ENCODE data around the gene FKTN. TPM values are rescaled to one million over a fixed set of nuclear protein-coding genes. Genes with fewer than 3 reads are reported as not detected.

The FKTN gene
- total RNA-seq, 1 donor from 2014 or later: 8.8 TPM

- intact Hi-C loops (cut with DNase I): no loop called here
- DNase-seq (ENCODE audit: low spot score): no peak
Measured at GRCh38 chr9:105621001-105621400, 63.1 kb downstream of the FKTN start.

DNA sequence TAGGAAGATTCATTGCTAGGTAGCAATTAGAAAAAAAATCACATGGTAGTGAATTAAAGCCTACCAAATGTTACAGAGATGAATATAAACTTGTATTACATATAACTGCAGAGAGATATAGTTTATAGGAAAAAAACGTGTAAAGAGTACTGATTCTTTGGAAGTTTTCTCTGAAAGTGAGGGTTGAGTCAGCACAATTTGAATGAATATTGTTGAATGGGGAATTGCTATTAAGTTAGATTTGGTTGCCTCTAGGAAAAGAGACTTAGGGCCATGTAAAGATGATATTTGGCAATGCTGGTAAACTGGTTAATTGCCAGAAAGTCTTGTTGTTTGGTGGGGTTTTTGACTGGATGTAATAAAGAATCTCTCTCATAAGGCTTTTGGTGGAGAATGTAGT lies 67.2 kb downstream of the FKTN start:
- DNase-seq (ENCODE audit: low spot score): no peak
- intact Hi-C loops (cut with DNase I): no loop called here

- no peak for DNase-seq (ENCODE audit: low spot score)
- intact Hi-C loops (cut with DNase I): no loop called here
Measured at GRCh38 chr9:105632807-105633206, 74.9 kb downstream of the FKTN start.

GRCh38 chr9:105633411-105633810 lies 75.5 kb downstream of the FKTN start:
- DNase-seq (ENCODE audit: low spot score): no peak
- intact Hi-C loops (cut with DNase I): no loop called here

DNA sequence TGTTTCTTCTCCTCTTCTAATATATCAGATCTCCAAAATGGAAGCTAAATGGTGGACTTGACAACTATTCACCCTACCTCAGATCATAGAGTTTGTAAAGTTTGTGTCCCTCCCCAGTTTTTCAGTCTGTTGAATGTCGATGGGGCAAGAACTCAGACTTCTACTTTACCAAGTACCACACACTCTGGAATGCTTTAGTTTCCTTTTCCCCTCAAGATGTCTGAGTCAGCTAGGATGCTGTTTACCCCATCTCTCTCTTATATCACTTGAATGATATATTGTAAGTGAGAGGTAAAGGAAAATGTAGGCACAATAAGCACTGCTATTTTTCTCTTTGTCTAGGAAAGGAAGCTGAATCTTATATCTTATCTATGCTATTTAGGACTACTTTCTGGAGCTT lies 78.4 kb downstream of the FKTN start:
- intact Hi-C loops (cut with DNase I): no loop called here
- DNase-seq (ENCODE audit: low spot score): no peak

GRCh38 chr9:105637787-105638395 lies 80.0 kb downstream of the FKTN start:
- no peak for DNase-seq (ENCODE audit: low spot score)
- intact Hi-C loops (cut with DNase I): no loop called here

GRCh38 chr9:105639936-105640335 lies 82.0 kb downstream of the FKTN start:
- intact Hi-C loops (cut with DNase I): no loop called here
- no peak for DNase-seq (ENCODE audit: low spot score)

- intact Hi-C loops (cut with DNase I): no loop called here
- DNase-seq (ENCODE audit: low spot score): no peak
Measured at GRCh38 chr9:105643795-105644194, 85.9 kb downstream of the FKTN start.

- no peak for DNase-seq (ENCODE audit: low spot score)
- intact Hi-C loops (cut with DNase I): no loop called here
Measured at GRCh38 chr9:105646879-105647594, 89.1 kb downstream of the FKTN start.

DNA sequence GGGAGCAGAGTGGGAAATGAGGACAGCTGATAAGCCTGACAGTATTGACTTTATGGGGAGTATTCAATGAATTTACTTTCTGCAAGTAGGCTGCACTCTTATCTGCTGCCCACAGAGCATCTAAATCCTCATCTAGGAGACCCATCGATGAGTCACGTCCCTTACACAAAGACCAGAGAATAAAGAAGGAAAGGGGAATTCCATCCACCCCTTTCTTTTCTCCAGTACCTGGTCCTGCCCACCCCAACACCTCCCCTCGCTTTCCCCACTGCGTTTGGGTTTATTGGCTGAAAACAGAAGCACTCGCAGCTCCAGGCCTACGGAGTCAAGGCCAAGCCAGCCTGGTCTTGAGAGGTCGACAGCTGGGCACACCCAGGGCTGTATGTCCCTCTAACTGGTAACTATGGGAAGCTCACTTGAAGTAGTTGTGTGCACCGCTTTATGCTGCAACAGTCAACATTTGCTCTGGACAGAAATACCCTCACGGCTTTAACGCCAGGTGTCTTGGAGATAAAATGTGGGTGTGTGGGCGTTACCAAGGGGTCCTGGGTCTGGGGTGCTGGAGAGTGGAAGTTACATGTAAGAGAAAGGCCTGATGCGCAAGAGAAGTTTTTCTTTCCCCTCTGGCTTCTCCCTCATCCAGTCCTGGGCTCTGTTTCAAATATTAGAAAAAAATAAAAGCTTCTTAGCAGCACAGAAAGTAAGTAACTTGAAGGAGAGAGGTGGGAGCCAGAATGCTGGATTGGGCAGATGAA lies 89.8 kb downstream of the FKTN start:
- DNase-seq (ENCODE audit: low spot score): no peak
- intact Hi-C loops (cut with DNase I): no loop called here

DNA sequence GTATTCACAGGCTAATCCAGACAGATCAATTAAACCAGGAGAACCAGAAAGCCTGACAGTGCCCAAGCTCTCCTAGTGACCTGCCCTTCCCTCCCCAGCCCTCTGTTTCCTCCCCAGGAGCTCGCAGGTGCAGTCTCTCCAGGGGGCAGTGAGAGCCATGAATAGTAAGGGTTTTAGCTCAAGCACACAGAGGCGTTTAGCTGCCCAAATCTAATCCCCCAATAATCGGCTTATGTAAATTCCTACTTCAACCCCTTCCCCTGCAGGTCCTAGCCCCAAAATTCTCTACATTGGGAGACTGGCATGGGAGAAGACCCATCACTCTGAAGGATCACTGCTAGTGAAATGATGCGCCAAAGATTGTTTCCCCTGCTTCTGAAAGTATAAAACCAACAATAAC lies 93.9 kb downstream of the FKTN start:
- DNase-seq (ENCODE audit: low spot score): no peak
- intact Hi-C loops (cut with DNase I): no loop called here

DNA sequence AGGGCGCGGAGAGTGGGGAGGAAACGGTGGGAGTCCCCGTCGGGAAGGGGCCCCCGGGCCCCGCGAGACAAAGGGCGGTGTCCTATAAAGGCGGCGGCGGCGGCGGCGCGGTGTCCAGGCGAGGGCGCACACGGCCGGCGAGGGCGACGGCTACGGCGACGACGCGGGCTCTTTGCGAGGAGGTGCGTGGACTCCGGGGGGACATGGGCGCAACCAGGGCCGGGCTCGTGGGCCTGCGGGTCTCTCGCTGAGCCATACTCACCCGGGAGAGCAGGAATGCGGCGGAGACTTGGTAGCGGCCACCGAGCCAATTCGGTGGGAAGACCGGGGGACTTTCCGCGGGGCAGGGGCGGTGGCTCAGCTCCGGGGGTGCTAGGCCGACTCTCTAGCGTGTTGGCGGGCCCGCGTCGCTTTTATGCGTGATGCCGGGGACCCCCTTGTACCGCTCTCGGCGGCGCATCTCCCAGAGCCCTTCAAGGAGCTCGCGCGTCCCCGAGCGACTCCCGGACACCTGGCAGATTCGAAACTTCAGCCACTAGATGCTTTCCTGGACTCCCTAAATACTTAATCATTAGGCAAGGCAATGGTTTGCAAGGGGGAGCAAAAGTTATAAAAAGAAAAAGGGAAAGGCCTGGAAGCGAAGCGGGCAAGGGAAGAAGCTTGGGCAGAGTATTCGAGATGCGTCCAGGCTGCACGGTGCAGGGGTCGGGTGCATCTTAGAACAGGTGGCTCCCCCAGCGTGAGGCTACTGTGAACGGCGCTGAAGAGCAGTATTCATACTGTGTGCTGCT lies 98.4 kb downstream of the FKTN start:
- DNase-seq (ENCODE audit: low spot score): no peak
- intact Hi-C loops (cut with DNase I): loop anchor here (5.0 kb wide), 1 partner anchor 56 kb away; no protein-coding TSS in a partner anchor

GRCh38 chr9:105658351-105658750 lies 100.4 kb downstream of the FKTN start:
- intact Hi-C loops (cut with DNase I): loop anchor here (5.0 kb wide), 1 partner anchor 54 kb away; no protein-coding TSS in a partner anchor

DNA sequence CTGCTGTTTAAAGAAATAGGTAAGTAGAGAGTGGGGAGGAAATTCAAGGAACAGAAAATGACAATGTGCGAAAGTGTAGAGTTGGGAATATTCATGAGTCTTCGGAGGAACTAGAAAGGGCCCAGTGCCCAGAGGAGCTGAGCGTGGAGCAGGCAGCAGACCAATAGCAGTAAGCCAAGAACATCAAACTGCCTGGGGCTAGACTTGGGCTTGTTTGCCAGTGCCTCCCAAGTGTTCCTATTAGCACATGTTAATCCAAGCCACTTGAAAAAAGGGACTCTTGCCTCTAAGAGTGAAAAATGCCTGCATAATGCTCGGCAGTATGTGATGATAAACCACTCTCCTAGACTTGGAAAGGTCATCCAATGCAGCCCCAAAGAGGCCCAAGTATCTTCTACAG lies 103.1 kb downstream of the FKTN start:
- intact Hi-C loops (cut with DNase I): no loop called here
- DNase-seq (ENCODE audit: low spot score): no peak

More at GRCh38 chr9:105658351-105658750, 100.4 kb downstream of the FKTN start:
- DNase-seq (ENCODE audit: low spot score): no peak

- DNase-seq (ENCODE audit: low spot score): no peak
- intact Hi-C loops (cut with DNase I): no loop called here
Measured at GRCh38 chr9:105662184-105663104, 104.5 kb downstream of the FKTN start, which contains the start of gene TAL2. TAL2 (plus strand) TSS chr9:105662457; CDS start chr9:105662497, 40 bp downstream.

GRCh38 chr9:105663914-105664313 lies 106.0 kb downstream of the FKTN start:
- no peak for DNase-seq (ENCODE audit: low spot score)
- intact Hi-C loops (cut with DNase I): no loop called here

DNA sequence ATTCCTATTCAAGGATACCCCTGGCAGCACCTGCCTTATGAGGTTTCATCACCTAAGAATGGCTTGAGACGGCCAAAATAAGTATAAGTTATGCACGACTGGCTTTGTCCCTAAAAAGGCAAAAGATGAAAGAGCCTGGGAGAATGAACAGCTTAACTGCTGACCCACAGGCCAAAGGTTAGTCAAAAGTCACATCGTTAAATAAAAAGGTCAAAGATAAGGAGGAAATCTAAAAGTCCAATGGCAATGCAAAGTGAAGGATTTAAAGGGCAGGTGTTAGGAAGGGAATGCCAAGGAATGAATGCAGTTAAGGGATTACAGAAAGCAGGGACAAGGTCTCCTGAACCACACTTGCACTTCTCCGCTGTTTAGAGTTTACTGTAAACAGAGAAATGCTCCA lies 109.9 kb downstream of the FKTN start:
- no peak for DNase-seq (ENCODE audit: low spot score)
- intact Hi-C loops (cut with DNase I): no loop called here

- intact Hi-C loops (cut with DNase I): no loop called here
- DNase-seq (ENCODE audit: low spot score): no peak
Measured at GRCh38 chr9:105670315-105670714, 112.4 kb downstream of the FKTN start.

GRCh38 chr9:105670775-105671174 lies 112.8 kb downstream of the FKTN start:
- intact Hi-C loops (cut with DNase I): no loop called here
- no peak for DNase-seq (ENCODE audit: low spot score)

Data from cardiac septum (tissue), 1 donor.